Testis (tissue), 2 donors: ENCODE results near the gene ZBTB20.

Experiments
- POLR2A ChIP-seq: fragments of 450-650 bp; IDR thresholded peaks from one replicate; pipeline ENCODE4 v1.6.1; 2017; ENCODE audit warnings: antibody characterized with exemption, mild to moderate bottlenecking, moderate library complexity
- TF ChIP-seq, protein P1 (sequence below), 3 experiments: fragments of 450-650 bp in 2 of 3; fragments of 200-600 bp in 1 of 3; sonication (generic) in 1 of 3; IDR thresholded peaks; one replicate each; pipeline ENCODE4 v1.5.1; 2016 to 2019; ENCODE audit warnings: antibody characterized with exemption in 3 of 3, mild to moderate bottlenecking in 2 of 3, moderate library complexity in 1 of 3

DNA sequence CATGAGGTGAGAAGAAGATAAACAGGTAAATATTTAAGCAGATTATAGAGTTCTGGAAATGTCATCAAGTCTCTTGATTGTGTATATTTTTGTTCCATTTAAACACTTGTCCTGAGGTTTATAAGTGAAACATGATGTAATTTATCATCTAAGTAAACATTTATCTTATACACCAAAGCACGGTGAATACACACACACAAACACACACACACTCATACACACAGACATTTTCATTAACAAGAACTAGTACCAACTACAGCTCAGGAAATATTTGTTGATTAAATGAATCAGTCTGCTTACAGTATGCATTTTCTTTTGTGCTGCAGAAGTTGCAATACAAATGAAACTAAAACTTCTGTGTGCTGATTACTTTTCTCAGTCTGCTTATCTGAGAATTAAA, 357.3 kb downstream of the ZBTB20 start:
- TF ChIP-seq POLR2A: no peak
- TF ChIP-seq, protein P1, sequence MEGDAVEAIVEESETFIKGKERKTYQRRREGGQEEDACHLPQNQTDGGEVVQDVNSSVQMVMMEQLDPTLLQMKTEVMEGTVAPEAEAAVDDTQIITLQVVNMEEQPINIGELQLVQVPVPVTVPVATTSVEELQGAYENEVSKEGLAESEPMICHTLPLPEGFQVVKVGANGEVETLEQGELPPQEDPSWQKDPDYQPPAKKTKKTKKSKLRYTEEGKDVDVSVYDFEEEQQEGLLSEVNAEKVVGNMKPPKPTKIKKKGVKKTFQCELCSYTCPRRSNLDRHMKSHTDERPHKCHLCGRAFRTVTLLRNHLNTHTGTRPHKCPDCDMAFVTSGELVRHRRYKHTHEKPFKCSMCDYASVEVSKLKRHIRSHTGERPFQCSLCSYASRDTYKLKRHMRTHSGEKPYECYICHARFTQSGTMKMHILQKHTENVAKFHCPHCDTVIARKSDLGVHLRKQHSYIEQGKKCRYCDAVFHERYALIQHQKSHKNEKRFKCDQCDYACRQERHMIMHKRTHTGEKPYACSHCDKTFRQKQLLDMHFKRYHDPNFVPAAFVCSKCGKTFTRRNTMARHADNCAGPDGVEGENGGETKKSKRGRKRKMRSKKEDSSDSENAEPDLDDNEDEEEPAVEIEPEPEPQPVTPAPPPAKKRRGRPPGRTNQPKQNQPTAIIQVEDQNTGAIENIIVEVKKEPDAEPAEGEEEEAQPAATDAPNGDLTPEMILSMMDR (IDR thresholded peaks at IDR 0.05): no peak
